SIG-M5 treated with dmso at 0.1 percent for 504 hours (cell line): ENCODE measurements around the gene GTF3C1.
"Not testable (repeated sequence)": the region's sequence is repeated elsewhere in the genome, so short reads cannot be mapped to it uniquely, and the experiment has no call there.

Experiments
- DNase-seq: peaks from one replicate; lab custom pipeline; 2025; ENCODE audit not compliant: unreplicated experiment; lab: John Stamatoyannopoulos, UW

The GTF3C1 gene

GRCh38 chr16:27549746-27550581 lies at the start of gene GTF3C1, which contains the start of gene KATNIP:
GTF3C1 (minus strand) TSS chr16:27549913; CDS start chr16:27549890, 23 bp downstream.
KATNIP (plus strand) TSS chr16:27550144; CDS start chr16:27550171, 27 bp downstream.
- peak; percentile 96 for DNase-seq

GRCh38 chr16:27598931-27599565 lies 49.3 kb upstream of the GTF3C1 start:
- DNase-seq: no peak

- no peak for DNase-seq
Measured at GRCh38 chr16:27598220-27598619, 48.5 kb upstream of the GTF3C1 start.

GRCh38 chr16:27597361-27597760 lies 47.6 kb upstream of the GTF3C1 start:
- no peak for DNase-seq

GRCh38 chr16:27596411-27596810 lies 46.7 kb upstream of the GTF3C1 start:
- DNase-seq: no peak

- no peak for DNase-seq
Measured at GRCh38 chr16:27595993-27596392, 46.3 kb upstream of the GTF3C1 start.

GRCh38 chr16:27595475-27595874 lies 45.8 kb upstream of the GTF3C1 start:
- no peak for DNase-seq

GRCh38 chr16:27591837-27592236 lies 42.1 kb upstream of the GTF3C1 start:
- DNase-seq: no peak

GRCh38 chr16:27588057-27588456 lies 38.3 kb upstream of the GTF3C1 start:
- DNase-seq: no peak

- DNase-seq: no peak
Measured at GRCh38 chr16:27586711-27587110, 37.0 kb upstream of the GTF3C1 start.

GRCh38 chr16:27585200-27585599 lies 35.5 kb upstream of the GTF3C1 start:
- no peak for DNase-seq

GRCh38 chr16:27583634-27584033 lies 33.9 kb upstream of the GTF3C1 start:
- no peak for DNase-seq

GRCh38 chr16:27582883-27583282 lies 33.2 kb upstream of the GTF3C1 start:
- no peak for DNase-seq

- DNase-seq: no peak
Measured at GRCh38 chr16:27579087-27579980, 29.6 kb upstream of the GTF3C1 start.

- no peak for DNase-seq
Measured at GRCh38 chr16:27576729-27577128, 27.0 kb upstream of the GTF3C1 start.

- no peak for DNase-seq
Measured at GRCh38 chr16:27572711-27573110, 23.0 kb upstream of the GTF3C1 start.

GRCh38 chr16:27571433-27572326 lies 22.0 kb upstream of the GTF3C1 start:
- no peak for DNase-seq

- not testable (repeated sequence) for DNase-seq
Measured at GRCh38 chr16:27570986-27571385, 21.3 kb upstream of the GTF3C1 start.

GRCh38 chr16:27568077-27568476 lies 18.4 kb upstream of the GTF3C1 start:
- no peak for DNase-seq

GRCh38 chr16:27566417-27566816 lies 16.7 kb upstream of the GTF3C1 start:
- peak; percentile 33 for DNase-seq
